Skin of body (tissue), 2 donors: ENCODE data around the gene ATP2B2. TPM values are rescaled to one million over a fixed set of nuclear protein-coding genes. Genes with fewer than 3 reads are reported as not detected.

ENCODE experiments used
- DNase-seq: peaks from one replicate; lab custom pipeline; 2025; lab: John Stamatoyannopoulos, UW
- total RNA-seq: library from RNA; depleted of rRNA; stranded (reverse); fragments of >200 nt; gene quantifications from one replicate; pipeline ENCODE4 v1.2.3, GENCODE V29; 2014

The ATP2B2 gene
- total RNA-seq, 1 donor from 2014 or later = 0.69 TPM

- DNase-seq = no peak
Measured at GRCh38 chr3:10432156-10432845, 73.1 kb downstream of the ATP2B2 start.

- no peak for DNase-seq
Measured at GRCh38 chr3:10430805-10431204, 74.6 kb downstream of the ATP2B2 start.

GRCh38 chr3:10428406-10429091, 76.8 kb downstream of the ATP2B2 start:
- DNase-seq = no peak

- no peak for DNase-seq
Measured at GRCh38 chr3:10426346-10427220, 78.8 kb downstream of the ATP2B2 start.

GRCh38 chr3:10423171-10423882, 82.1 kb downstream of the ATP2B2 start:
- no peak for DNase-seq

- no peak for DNase-seq
Measured at GRCh38 chr3:10421996-10422395, 83.4 kb downstream of the ATP2B2 start.

- no peak for DNase-seq
Measured at GRCh38 chr3:10420745-10421475, 84.5 kb downstream of the ATP2B2 start.

GRCh38 chr3:10419637-10420232, 85.7 kb downstream of the ATP2B2 start:
- DNase-seq = no peak

- no peak for DNase-seq
Measured at GRCh38 chr3:10417847-10418246, 87.5 kb downstream of the ATP2B2 start.

GRCh38 chr3:10416730-10417300, 88.6 kb downstream of the ATP2B2 start:
- DNase-seq = no peak

- DNase-seq = no peak
Measured at GRCh38 chr3:10413041-10413440, 92.3 kb downstream of the ATP2B2 start.

GRCh38 chr3:10411598-10412332, 93.6 kb downstream of the ATP2B2 start:
- DNase-seq = no peak

GRCh38 chr3:10410383-10411002, 94.9 kb downstream of the ATP2B2 start:
- no peak for DNase-seq

- DNase-seq = no peak
Measured at GRCh38 chr3:10408680-10409079, 96.7 kb downstream of the ATP2B2 start.

GRCh38 chr3:10407361-10407760, 98.0 kb downstream of the ATP2B2 start:
- DNase-seq = no peak

GRCh38 chr3:10406414-10406813, 99.0 kb downstream of the ATP2B2 start:
- DNase-seq = no peak

GRCh38 chr3:10405816-10406215, 99.6 kb downstream of the ATP2B2 start:
- no peak for DNase-seq

GRCh38 chr3:10404876-10405275, 100.5 kb downstream of the ATP2B2 start:
- DNase-seq = no peak

- no peak for DNase-seq
Measured at GRCh38 chr3:10404377-10404776, 101.0 kb downstream of the ATP2B2 start.
